Hematopoietic multipotent progenitor cell treated with erythropoietin and hydrocortisone succinate and interleukin-3 and kit ligand, for 4 days (in vitro differentiated cells): Measurements from ENCODE around the gene STAG1.

Experiments
- DNase-seq: peaks from one replicate; pipeline ENCODE4 v3.0.0-alpha.2; 2015

STAG1 gene

DNA sequence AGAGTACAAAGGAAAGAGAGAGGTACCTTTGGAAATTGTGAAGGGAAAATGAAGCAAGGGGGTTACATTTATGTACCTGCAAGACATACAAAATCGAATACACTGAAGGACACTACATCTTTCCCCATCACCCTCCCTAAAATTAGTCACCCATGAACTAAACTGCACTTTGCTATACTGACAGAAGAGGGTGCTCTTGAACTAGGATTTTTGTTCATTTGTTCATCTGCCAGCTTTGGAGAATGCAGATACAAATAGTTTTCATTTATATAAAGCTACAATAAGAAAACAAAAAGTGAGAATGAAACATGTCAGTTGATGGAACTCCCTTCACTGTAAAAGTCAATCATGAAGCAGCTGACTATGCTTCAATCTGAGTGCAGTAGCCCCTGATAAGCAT, 446.3 kb downstream of the STAG1 start:
- DNase-seq = peak; percentile 54

DNA sequence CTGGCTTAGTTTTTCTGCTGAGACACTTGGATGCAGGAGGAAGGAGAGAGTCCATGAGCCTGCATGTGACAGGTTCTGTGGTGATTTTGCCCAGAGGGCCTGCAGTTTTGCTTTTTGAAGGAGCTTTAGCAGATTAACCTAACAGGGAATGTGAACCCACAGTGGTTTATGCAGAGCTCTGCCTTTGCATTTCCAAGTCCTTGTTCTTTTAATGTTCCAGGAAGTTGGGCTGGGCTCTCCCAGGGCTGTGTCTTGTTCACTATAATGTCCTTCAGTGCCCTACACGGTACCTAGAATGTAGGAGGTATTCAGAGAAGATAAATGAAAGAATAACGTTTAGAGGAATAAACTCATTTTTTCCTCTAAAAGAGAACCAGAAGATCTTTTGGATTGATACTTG, 451.7 kb downstream of the STAG1 start:
- no peak for DNase-seq

DNA sequence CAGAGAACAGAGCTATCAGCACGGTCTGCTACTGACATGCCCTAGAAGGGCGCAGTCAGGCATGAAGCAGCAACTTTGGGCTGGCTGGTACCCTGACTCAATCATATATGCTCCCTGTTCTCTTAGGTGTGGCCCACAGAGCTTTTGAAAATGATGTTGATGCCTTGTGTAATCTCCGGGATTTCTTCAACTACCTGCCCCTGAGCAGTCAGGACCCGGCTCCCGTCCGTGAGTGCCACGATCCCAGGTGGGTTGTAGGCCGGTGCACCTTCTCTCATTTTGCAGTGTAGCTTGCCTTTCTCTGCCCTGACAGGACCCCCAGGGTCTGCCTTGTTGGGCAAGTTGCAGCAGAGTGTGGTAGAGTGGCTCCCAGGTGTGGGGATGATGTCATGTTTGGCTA, 454.4 kb downstream of the STAG1 start:
- DNase-seq = no peak

- no peak for DNase-seq
Measured at GRCh38 chr3:136296960-136297359, 455.2 kb downstream of the STAG1 start.

GRCh38 chr3:136294176-136294575, 458.0 kb downstream of the STAG1 start:
- no peak for DNase-seq

- no peak for DNase-seq
Measured at GRCh38 chr3:136293279-136293678, 458.9 kb downstream of the STAG1 start.

- DNase-seq = no peak
Measured at GRCh38 chr3:136292500-136292899, 459.7 kb downstream of the STAG1 start.

GRCh38 chr3:136291302-136291701, 460.9 kb downstream of the STAG1 start:
- DNase-seq = no peak
